WI38 (cell line): ENCODE data around the gene TSC22D1.
"Not testable (repeated sequence)": the region's sequence is repeated elsewhere in the genome, so short reads cannot be mapped to it uniquely, and the experiment has no call there.

Experiments
- H3K4me3 ChIP-seq: 2 replicates; pipeline ENCODE4 v1.5.1; 2011; ENCODE audit warnings: low read depth, mild to moderate bottlenecking, control low read depth, low read length
- TF ChIP-seq, protein P1 (sequence below): IDR thresholded peaks from 2 replicates; pipeline ENCODE4 v1.5.1; 2012; ENCODE audit warnings: low read depth, mild to moderate bottlenecking, control low read depth, low read length

TSC22D1 gene

DNA sequence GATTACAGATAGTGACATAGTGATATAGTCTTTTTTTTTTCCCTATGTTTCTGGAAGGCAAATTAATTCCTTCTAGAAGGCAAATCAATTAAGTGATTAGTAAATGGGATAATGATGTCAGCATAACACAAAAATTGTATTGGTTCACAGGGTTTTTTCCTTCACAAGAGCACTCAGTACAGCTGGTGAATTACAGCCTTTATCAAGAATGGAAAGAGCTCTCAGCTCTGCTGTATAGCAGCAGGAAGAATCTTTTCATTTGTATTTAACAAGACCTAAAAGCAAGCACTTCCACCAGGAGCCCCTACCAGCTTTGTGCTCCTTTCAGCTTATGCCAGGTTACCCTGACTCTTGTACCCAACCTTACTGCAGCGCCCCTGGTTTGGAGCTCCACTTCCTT lies 111.7 kb downstream of the TSC22D1 start:
- H3K4me3 ChIP-seq: no peak overlapping the region
- TF ChIP-seq, protein P1, sequence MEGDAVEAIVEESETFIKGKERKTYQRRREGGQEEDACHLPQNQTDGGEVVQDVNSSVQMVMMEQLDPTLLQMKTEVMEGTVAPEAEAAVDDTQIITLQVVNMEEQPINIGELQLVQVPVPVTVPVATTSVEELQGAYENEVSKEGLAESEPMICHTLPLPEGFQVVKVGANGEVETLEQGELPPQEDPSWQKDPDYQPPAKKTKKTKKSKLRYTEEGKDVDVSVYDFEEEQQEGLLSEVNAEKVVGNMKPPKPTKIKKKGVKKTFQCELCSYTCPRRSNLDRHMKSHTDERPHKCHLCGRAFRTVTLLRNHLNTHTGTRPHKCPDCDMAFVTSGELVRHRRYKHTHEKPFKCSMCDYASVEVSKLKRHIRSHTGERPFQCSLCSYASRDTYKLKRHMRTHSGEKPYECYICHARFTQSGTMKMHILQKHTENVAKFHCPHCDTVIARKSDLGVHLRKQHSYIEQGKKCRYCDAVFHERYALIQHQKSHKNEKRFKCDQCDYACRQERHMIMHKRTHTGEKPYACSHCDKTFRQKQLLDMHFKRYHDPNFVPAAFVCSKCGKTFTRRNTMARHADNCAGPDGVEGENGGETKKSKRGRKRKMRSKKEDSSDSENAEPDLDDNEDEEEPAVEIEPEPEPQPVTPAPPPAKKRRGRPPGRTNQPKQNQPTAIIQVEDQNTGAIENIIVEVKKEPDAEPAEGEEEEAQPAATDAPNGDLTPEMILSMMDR: no peak

DNA sequence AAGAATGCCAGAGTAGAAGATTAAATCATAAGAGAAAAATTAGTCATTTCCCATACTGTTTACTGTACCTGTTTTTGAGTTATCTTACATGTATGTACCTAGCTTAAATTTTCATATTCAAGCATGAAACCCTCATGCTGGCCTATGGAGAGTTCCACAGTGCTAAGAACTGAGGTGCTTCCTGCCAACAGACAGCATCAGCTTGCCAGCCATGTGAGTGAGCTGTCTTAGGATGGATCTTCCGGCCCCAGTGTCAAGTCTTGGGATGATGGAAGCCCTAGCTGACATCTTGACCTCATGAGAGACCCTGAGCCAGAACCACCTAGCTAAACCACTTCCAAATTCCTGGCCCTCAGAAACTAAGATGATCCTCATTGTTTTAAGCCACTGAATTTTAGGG lies 112.4 kb downstream of the TSC22D1 start:
- no peak overlapping the region for H3K4me3 ChIP-seq
- TF ChIP-seq, protein P1: no peak

DNA sequence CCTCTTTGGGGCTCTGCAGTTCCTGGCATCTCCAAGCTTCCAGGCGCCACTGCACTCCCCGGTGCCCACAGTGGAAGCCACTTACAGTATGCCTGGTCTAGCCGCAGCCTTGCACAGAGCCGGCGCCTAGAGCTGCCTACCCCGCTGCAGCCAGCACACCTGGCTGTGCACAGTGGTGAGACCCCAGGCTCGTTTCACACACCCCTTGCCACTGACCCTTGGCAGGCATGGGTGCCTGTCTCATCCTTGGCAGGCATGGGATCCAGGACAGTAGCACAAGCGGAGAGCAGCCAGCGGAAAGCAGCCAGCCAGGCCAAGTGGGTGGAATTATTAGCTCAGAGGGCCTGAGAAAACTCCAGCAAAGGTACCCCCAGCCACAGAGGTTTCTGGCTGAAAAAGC lies 116.5 kb downstream of the TSC22D1 start:
- TF ChIP-seq, protein P1: no peak

DNA sequence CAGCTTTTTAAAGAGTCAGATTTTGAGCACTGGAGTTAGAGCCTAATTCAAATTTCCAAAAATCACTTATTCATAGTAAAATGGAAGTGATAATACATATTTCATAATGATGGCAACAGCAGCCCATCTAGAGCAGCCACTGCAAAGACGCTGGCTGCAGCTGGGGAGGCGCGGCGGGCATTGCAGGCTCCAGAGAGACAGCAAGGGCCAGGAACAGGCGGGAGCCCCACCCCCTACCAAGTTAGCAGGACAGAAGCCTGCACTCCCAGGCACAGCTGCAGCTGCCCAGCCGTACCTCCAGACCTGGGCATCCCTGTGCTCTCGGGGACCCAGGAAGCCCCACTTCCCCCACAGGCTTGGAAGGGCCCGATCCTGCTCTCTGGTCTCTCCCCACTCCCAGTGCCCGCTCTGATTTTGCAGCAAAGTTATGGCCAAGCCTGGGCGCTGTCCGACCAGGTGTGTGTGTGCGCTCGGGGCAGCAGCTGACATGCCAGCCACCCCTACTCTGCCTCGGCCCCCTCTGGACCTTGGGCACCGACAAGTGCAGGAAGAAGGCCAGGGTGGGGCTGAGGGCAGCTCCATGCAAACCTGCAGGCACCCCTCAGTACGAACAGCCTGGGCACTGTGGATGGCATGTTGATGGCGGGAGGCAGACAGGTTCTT lies 117.7 kb downstream of the TSC22D1 start:
- TF ChIP-seq, protein P1: no peak
- no peak overlapping the region for H3K4me3 ChIP-seq

More for the DNA sequence above, 116.5 kb downstream of the TSC22D1 start:
- no peak overlapping the region for H3K4me3 ChIP-seq

DNA sequence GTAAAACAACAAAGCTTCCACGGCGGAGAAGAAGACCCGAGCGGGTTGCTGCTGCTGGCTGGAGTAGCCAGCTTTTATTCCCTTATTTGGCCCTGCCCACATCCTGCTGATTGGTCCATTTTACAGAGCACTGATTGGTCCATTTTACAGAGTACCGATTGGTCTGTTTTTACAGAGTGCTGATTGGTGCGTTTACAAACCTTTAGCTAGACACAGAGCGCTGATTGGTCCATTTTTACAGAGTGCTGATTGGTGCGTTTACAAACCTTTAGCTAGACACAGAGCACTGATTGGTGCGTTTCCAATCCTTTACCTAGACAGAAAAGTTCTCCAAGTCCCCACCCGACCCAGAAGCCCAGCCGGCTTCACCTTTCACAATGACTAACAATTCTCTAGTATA lies 119.9 kb downstream of the TSC22D1 start:
- H3K4me3 ChIP-seq: not testable (repeated sequence)

DNA sequence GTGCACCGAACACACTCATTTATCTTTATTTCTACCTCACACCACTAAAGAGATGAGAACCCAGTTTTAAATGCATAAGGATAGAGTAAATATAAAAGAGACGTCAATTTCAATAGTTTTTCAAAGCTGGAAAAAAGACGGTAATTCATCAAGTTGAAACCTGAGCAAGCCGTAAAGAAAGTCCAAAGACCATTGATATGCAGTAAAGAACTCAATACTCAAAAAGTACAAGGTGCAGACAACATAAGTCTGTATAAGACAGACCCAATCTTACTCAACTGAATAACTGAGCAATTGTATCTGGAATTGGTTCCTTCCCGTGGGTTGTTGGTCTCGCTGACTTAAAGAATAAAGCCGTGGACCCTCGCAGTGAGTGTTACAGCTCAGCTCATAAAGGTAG lies 120.4 kb downstream of the TSC22D1 start:
- TF ChIP-seq, protein P1: no peak

DNA sequence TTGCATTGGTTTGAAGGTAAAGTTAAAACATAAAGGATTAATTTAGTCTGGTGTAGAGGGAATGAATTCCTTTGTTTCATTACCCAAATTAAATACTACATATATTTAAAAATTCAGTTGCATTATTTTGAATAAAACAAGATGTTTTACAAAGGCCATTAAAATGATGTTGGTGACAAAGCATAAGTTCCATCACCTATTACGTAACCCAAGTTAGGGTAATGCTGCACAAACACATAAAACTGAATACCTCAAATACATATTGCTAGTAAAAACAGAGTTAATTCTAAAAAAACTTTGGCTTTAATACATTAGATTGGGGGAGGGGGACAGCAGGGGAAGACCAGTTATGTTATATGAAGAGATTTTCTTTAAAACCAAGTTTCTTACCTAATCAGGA lies 122.2 kb downstream of the TSC22D1 start:
- H3K4me3 ChIP-seq: no peak overlapping the region
- TF ChIP-seq, protein P1: no peak

More for the DNA sequence above, 120.4 kb downstream of the TSC22D1 start:
- no peak overlapping the region for H3K4me3 ChIP-seq

DNA sequence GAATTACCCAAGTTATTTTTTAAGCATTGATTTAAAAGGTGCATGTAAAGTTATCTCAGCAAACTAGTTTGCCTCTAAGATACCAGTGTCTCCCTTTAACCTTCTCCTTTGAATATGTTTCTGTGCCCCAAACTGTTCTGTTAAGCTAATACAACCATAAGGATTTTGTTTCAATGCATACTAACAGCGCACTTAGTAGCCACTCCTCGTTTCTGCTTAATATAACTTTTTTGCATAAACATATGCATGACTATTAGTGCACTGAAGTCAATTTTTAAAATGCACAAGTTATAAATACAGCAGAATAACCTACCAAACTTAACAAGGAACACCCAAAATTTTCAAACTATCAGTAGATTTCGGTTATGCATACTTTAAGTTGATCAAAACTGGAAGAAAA lies 123.1 kb downstream of the TSC22D1 start:
- TF ChIP-seq, protein P1: no peak

More for the DNA sequence above, 123.1 kb downstream of the TSC22D1 start:
- H3K4me3 ChIP-seq: no peak overlapping the region
